ENCODE results near the gene NECTIN3.

DNA sequence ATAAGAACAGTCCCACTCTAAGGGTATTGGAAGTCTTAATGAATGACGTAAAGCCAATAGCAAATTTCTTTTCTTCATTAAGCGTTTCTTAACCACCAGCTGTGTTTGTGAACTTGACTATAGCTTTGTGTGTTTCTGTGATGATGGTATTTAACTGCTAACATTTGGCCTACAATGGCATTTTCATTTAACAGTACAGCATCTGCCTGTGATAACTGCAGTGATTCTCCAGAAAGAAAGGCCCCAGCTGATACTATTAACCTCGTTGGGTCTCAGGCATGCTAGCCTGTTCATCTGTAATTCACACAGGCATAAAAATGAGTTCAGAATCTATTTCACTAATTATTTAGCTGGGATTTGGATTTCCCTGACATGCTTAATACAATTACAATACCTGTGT is 121.9 kb downstream of the NECTIN3 start:
- TF ChIP-seq POLR2AphosphoS5 (IDR thresholded peaks at IDR 0.05; ENCODE audit: low read depth, low read length) (no peak), POLR2A (IDR thresholded peaks at IDR 0.05; ENCODE audit: low read depth, low read length) (no peak), SPI1 (IDR thresholded peaks at IDR 0.05; ENCODE audit: low read depth, low read length) (no peak), TAF1 (IDR thresholded peaks at IDR 0.05; ENCODE audit: low read depth, low read length) (no peak)

Data from GM12891 (cell line).